Measurements from ENCODE around the gene HORMAD2. TPM values are rescaled to one million over a fixed set of nuclear protein-coding genes. Genes with fewer than 3 reads are reported as not detected.

Gene HORMAD2
- total and polyA plus RNA-seq, 2 donors from 2014 or later: not detected

DNA sequence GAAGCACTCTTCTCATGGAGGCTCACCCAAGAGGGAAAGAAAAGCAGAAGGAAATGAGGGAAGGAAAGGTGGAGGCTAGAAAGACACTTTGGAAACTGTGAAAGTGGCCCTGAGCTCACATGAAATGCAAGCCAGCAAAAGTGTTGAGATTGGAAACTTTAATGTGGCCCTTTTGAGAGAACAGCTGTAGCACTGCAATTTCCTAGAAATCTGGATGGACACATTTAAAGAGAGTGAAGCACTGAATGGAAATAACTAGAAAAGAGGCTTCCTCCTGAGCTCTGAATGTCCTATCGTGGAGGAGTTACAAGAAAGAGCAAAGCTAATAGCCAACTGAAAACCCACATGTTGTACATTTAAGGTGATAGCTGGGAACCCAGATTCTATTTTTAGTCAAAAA lies 110.3 kb downstream of the HORMAD2 start:
- no peak overlapping the region for H3K9ac ChIP-seq (ENCODE audit: low read length in 3 of 3)

DNA sequence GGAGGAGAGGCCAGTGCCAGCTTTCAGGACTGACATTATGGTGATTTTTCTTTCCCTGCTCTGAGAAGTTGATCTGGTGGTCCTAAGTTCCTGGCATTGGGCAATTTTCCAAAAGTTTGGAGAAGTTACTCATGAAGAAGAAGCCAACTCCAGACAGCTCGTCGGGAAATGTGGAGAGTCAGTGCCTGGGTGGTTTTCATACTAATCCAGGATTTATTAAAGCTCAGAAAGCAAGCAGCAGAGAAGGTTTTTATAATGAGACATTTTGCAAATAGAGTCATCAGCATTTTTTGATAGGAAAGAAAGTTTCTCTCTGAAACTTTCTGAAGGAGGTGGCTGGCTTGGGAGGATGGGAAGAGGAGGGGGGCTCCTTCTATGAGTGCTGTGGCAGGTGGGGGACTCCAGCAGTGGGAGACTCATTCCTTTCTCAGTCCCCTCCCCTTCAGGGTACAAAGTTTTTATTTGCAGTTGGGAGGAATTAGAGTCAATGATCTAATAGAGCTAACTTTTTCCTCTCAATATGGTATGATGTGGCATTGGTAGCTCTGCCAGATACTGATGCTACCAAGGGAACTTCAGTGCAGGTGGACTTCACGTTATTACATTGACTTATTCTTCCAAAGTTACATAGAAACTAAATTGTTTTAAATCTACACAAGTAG lies 110.9 kb downstream of the HORMAD2 start:
- no peak overlapping the region for H3K4me3 ChIP-seq (ENCODE audit: low read length in 3 of 3)
- no peak for DNase-seq

More for the DNA sequence above, 110.3 kb downstream of the HORMAD2 start:
- intact Hi-C loops (cut with DNase I): no loop called here
- TF ChIP-seq, protein P1, sequence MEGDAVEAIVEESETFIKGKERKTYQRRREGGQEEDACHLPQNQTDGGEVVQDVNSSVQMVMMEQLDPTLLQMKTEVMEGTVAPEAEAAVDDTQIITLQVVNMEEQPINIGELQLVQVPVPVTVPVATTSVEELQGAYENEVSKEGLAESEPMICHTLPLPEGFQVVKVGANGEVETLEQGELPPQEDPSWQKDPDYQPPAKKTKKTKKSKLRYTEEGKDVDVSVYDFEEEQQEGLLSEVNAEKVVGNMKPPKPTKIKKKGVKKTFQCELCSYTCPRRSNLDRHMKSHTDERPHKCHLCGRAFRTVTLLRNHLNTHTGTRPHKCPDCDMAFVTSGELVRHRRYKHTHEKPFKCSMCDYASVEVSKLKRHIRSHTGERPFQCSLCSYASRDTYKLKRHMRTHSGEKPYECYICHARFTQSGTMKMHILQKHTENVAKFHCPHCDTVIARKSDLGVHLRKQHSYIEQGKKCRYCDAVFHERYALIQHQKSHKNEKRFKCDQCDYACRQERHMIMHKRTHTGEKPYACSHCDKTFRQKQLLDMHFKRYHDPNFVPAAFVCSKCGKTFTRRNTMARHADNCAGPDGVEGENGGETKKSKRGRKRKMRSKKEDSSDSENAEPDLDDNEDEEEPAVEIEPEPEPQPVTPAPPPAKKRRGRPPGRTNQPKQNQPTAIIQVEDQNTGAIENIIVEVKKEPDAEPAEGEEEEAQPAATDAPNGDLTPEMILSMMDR (IDR thresholded peaks at IDR 0.05; ENCODE audit: borderline replicate concordance, extremely low read depth, insufficient read depth): no peak
- H3K4me1 ChIP-seq (ENCODE audit: control insufficient read depth in 2 of 3, insufficient read depth in 2 of 3, low read depth in 1 of 3, low read length in 3 of 3): peaks cover 0 to 3% (median under 1%) of the 10 kb centered on the region in 3 donors
- FAIRE-seq (no peak), DNase-seq (no peak)
- H3K36me3 ChIP-seq (ENCODE audit: control insufficient read depth in 2 of 3, insufficient read depth in 3 of 3, low read length in 3 of 3): no peaks in the 10 kb centered on the region
- H3K27me3 ChIP-seq (ENCODE audit: control insufficient read depth, insufficient read depth, low read length): no peaks in the 10 kb centered on the region
- no peaks in the 10 kb centered on the region for H3K9me3 ChIP-seq (ENCODE audit: control insufficient read depth in 2 of 3, insufficient read depth in 1 of 3, low read length in 3 of 3)
- H3K4me3 ChIP-seq (ENCODE audit: low read length in 3 of 3): no peak overlapping the region
- no peak overlapping the region for H3K27ac ChIP-seq (ENCODE audit: low read depth in 2 of 2, low read length in 2 of 2)

DNA sequence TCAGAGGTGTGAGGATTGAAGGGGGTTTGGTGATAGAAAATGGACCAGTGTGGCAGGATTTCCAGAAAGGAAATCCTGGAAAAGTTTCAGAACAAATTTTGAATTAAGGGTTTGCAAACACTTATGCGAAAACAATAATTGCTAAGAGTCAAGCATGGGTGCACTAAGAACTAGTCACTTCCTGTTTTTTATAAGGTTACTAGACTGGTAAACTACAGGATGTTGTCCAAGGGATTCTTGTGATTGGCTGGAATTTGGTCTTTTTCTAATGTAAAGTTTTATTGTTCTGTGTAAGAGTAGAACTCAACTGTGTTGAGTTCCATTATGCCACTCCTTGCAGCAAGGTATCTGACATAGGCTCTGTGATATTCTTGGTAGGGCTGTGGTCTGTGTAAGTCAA lies 112.2 kb downstream of the HORMAD2 start:
- TF ChIP-seq, protein P1 (IDR thresholded peaks at IDR 0.05; ENCODE audit: borderline replicate concordance, extremely low read depth, insufficient read depth): no peak
- H3K27ac ChIP-seq (ENCODE audit: low read depth in 2 of 2, low read length in 2 of 2): no peak overlapping the region
- H3K9ac ChIP-seq (ENCODE audit: low read length in 3 of 3): no peak overlapping the region
- H3K4me1 ChIP-seq (ENCODE audit: control insufficient read depth in 2 of 3, insufficient read depth in 2 of 3, low read depth in 1 of 3, low read length in 3 of 3): peaks cover 0 to 10% (median 9%) of the 10 kb centered on the region in 3 donors
- no peak overlapping the region for H3K4me3 ChIP-seq (ENCODE audit: low read length in 3 of 3)
- H3K9me3 ChIP-seq (ENCODE audit: control insufficient read depth in 2 of 3, insufficient read depth in 1 of 3, low read length in 3 of 3): no peaks in the 10 kb centered on the region
- H3K36me3 ChIP-seq (ENCODE audit: control insufficient read depth in 2 of 3, insufficient read depth in 3 of 3, low read length in 3 of 3): no peaks in the 10 kb centered on the region
- no peaks in the 10 kb centered on the region for H3K27me3 ChIP-seq (ENCODE audit: control insufficient read depth, insufficient read depth, low read length)
- no peak for DNase-seq
- no peak for FAIRE-seq
- intact Hi-C loops (cut with DNase I): no loop called here

More for the DNA sequence above, 110.9 kb downstream of the HORMAD2 start:
- Histone ChIP-seq H3K27ac (ENCODE audit: low read depth in 2 of 2, low read length in 2 of 2) (no peak overlapping the region), H3K9me3 (ENCODE audit: control insufficient read depth in 2 of 3, insufficient read depth in 1 of 3, low read length in 3 of 3) (no peaks in the 10 kb centered on the region), H3K4me1 (ENCODE audit: control insufficient read depth in 2 of 3, insufficient read depth in 2 of 3, low read depth in 1 of 3, low read length in 3 of 3) (peaks cover 0 to 8% (median 6%) of the 10 kb centered on the region in 3 donors), H3K9ac (ENCODE audit: low read length in 3 of 3) (no peak overlapping the region), H3K36me3 (ENCODE audit: control insufficient read depth in 2 of 3, insufficient read depth in 3 of 3, low read length in 3 of 3) (no peaks in the 10 kb centered on the region), H3K27me3 (ENCODE audit: control insufficient read depth, insufficient read depth, low read length) (no peaks in the 10 kb centered on the region)
- intact Hi-C loops (cut with DNase I): no loop called here
- no peak for FAIRE-seq
- TF ChIP-seq, protein P1 (IDR thresholded peaks at IDR 0.05; ENCODE audit: borderline replicate concordance, extremely low read depth, insufficient read depth): no peak
